ENCODE results near the gene SYS1. TPM values are rescaled to one million over a fixed set of nuclear protein-coding genes. Genes with fewer than 3 reads are reported as not detected.

Gene SYS1
- polyA plus RNA-seq, 1 of the 3 experiments (the other 2 are of a cell fraction), result 26.5 TPM

DNA sequence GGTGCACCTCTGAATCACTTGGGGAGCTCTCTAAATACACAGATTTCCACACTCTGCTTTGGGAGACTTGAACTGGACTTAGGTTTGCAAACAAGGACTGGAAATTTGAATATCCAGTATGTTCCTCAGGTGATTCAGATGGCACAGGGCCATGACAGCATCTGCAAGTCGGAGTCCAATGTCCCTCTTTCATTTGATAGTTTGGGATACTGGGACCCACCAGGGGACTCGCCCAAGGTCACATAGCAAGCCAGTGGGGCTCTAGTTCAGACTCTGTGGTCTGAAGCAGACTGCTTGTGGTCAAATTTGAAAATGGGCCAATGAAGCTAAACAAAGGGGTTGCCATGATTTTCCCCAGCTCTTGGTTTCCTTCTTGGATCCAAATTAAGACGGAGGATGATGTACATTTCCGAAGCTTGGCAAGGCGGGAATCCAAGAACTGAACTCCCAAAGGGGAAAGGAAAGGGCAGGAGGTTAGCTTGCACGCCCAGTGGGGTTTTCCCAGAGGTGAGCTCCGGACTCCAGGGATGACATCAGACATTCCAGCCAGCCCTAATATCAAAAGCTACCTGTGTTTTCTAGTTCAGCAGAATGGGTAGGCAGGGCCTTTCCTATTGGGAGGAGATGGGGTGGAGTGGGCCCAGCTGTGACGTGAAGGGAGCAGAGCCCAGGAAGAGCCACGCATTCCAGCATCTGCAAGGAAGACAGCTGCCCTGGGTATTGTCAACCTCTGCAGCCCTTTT is 3.4 kb upstream of the SYS1 start:
- Histone ChIP-seq H3K36me3 (replicated peaks in 1 of 2; ENCODE audit: control insufficient read depth in 1 of 2, insufficient read depth in 2 of 2, low read length in 1 of 2) (no peaks in the 10 kb centered on the region), H4K20me1 (ENCODE audit: insufficient read depth) (no peaks in the 10 kb centered on the region), H3K79me2 (ENCODE audit: insufficient read depth) (peaks cover 12% of the 10 kb centered on the region), H3K4me3 (ENCODE audit: low read depth in 2 of 2, low read length in 1 of 2) (no peak overlapping the region), H3K9me3 (no peaks in the 10 kb centered on the region), H2AFZ (ENCODE audit: low read depth) (no peak overlapping the region), H3K27ac (ENCODE audit: low read depth in 2 of 2, low read length in 1 of 2) (peak overlapping the region in 1 of 2 experiments; percentile 43; a peak in 2 of 4 replicates), H3K4me2 (peak overlapping the region; percentile 25; the same call in 1 of the 2 replicates), H3K9me2 (no peaks in the 10 kb centered on the region), H3K9ac (no peak overlapping the region), H3F3A (replicated peaks; ENCODE audit: insufficient read depth) (peaks cover 10% of the 10 kb centered on the region), H3K4me1 (ENCODE audit: control insufficient read depth in 1 of 2, insufficient read depth in 2 of 2, low read depth in 1 of 2, low read length in 1 of 2) (peaks cover 0 to 7% of the 10 kb centered on the region in 2 experiments; a peak in 2 of 4 replicates), H3K27me3 (ENCODE audit: insufficient read depth) (no peaks in the 10 kb centered on the region)
- ChIA-PET CTCF (interaction anchor here (1.0 to 6.4 kb wide), 7 partner anchors 11 to 412 kb away, joined by 3 to 80 read pairs (median 6); partner anchors contain the start of gene SDC4), POLR2A (interaction anchor here (0.8 to 1.2 kb wide), 2 partner anchors 11 to 13 kb away, joined by 3 to 4 read pairs; no protein-coding TSS in a partner anchor)
- TF ChIP-seq RCOR1 (IDR thresholded peaks at IDR 0.05; ENCODE audit: low read length), result no peak
- TF ChIP-seq, protein P1, sequence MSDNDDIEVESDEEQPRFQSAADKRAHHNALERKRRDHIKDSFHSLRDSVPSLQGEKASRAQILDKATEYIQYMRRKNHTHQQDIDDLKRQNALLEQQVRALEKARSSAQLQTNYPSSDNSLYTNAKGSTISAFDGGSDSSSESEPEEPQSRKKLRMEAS (IDR thresholded peaks at IDR 0.05; ENCODE audit: low read depth), result no peak
- TF ChIP-seq, protein P2, sequence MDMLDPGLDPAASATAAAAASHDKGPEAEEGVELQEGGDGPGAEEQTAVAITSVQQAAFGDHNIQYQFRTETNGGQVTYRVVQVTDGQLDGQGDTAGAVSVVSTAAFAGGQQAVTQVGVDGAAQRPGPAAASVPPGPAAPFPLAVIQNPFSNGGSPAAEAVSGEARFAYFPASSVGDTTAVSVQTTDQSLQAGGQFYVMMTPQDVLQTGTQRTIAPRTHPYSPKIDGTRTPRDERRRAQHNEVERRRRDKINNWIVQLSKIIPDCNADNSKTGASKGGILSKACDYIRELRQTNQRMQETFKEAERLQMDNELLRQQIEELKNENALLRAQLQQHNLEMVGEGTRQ (IDR thresholded peaks at IDR 0.05; ENCODE audit: borderline replicate concordance, low read depth, low read length), result no peak
- no peak for TF ChIP-seq SIN3A (IDR thresholded peaks at IDR 0.05; ENCODE audit: borderline replicate concordance, low read depth, low read length)
- TF ChIP-seq, protein P3, sequence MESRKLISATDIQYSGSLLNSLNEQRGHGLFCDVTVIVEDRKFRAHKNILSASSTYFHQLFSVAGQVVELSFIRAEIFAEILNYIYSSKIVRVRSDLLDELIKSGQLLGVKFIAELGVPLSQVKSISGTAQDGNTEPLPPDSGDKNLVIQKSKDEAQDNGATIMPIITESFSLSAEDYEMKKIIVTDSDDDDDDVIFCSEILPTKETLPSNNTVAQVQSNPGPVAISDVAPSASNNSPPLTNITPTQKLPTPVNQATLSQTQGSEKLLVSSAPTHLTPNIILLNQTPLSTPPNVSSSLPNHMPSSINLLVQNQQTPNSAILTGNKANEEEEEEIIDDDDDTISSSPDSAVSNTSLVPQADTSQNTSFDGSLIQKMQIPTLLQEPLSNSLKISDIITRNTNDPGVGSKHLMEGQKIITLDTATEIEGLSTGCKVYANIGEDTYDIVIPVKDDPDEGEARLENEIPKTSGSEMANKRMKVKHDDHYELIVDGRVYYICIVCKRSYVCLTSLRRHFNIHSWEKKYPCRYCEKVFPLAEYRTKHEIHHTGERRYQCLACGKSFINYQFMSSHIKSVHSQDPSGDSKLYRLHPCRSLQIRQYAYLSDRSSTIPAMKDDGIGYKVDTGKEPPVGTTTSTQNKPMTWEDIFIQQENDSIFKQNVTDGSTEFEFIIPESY (IDR thresholded peaks at IDR 0.05; ENCODE audit: borderline replicate concordance, low read depth), result no peak
- no peak for TF ChIP-seq TAF1 (IDR thresholded peaks at IDR 0.05; ENCODE audit: borderline replicate concordance, low read depth, low read length)
- no peak for TF ChIP-seq GATA2 (CRISPR knock-in tag; IDR thresholded peaks at IDR 0.05)
- no peak for TF ChIP-seq TEAD4 (IDR thresholded peaks at IDR 0.05; ENCODE audit: borderline replicate concordance, insufficient read depth)
- TF ChIP-seq, protein P4, sequence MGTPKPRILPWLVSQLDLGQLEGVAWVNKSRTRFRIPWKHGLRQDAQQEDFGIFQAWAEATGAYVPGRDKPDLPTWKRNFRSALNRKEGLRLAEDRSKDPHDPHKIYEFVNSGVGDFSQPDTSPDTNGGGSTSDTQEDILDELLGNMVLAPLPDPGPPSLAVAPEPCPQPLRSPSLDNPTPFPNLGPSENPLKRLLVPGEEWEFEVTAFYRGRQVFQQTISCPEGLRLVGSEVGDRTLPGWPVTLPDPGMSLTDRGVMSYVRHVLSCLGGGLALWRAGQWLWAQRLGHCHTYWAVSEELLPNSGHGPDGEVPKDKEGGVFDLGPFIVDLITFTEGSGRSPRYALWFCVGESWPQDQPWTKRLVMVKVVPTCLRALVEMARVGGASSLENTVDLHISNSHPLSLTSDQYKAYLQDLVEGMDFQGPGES (IDR thresholded peaks at IDR 0.05; ENCODE audit: low read depth, low read length), result no peak
- TF ChIP-seq ELF1 (IDR thresholded peaks at IDR 0.05), result no peak
- TF ChIP-seq, protein P5, sequence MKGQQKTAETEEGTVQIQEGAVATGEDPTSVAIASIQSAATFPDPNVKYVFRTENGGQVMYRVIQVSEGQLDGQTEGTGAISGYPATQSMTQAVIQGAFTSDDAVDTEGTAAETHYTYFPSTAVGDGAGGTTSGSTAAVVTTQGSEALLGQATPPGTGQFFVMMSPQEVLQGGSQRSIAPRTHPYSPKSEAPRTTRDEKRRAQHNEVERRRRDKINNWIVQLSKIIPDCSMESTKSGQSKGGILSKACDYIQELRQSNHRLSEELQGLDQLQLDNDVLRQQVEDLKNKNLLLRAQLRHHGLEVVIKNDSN (IDR thresholded peaks at IDR 0.05; ENCODE audit: borderline replicate concordance, low read depth), result no peak
- no peak for TF ChIP-seq NRF1 (IDR thresholded peaks at IDR 0.05; ENCODE audit: low read depth, low read length)
- no peak for TF ChIP-seq GABPA (IDR thresholded peaks at IDR 0.05; ENCODE audit: low read depth)
- TF ChIP-seq MEF2A (IDR thresholded peaks at IDR 0.05; ENCODE audit: borderline replicate concordance, low read depth), result no peak
- TF ChIP-seq EP300 (IDR thresholded peaks at IDR 0.05; ENCODE audit: borderline replicate concordance in 1 of 2, low read depth in 1 of 2, low read length in 1 of 2), result no peak
- TF ChIP-seq RXRA (IDR thresholded peaks at IDR 0.05; ENCODE audit: borderline replicate concordance, low read depth), result no peak
- TF ChIP-seq SMC3 (IDR thresholded peaks at IDR 0.05; ENCODE audit: low read depth, low read length), result no peak
- no peak for TF ChIP-seq RAD21 (IDR thresholded peaks at IDR 0.05; ENCODE audit: low read length)
- no peak for TF ChIP-seq FOXM1 (IDR thresholded peaks at IDR 0.05; ENCODE audit: low read depth)
- DNase-seq, result no peak
- 87% methylated on average over 7 of the region's 9 CpGs for WGBS (ENCODE audit: low lambda C conversion rate)
